Stimulated activated CD8-positive, alpha-beta memory T cell treated with anti-CD3 and anti-CD28 coated beads, Interleukin-12 subunit alpha, Interleukin-12 subunit beta, amount 100 ng/mL, for 1 hour (primary cell): Measurements from ENCODE around the gene ASCL5.

ENCODE experiments used
- DNase-seq: peaks from one replicate; pipeline ENCODE4 v3.0.0-alpha.2; 2020; ENCODE audit warnings: low read depth

ASCL5 gene

DNA sequence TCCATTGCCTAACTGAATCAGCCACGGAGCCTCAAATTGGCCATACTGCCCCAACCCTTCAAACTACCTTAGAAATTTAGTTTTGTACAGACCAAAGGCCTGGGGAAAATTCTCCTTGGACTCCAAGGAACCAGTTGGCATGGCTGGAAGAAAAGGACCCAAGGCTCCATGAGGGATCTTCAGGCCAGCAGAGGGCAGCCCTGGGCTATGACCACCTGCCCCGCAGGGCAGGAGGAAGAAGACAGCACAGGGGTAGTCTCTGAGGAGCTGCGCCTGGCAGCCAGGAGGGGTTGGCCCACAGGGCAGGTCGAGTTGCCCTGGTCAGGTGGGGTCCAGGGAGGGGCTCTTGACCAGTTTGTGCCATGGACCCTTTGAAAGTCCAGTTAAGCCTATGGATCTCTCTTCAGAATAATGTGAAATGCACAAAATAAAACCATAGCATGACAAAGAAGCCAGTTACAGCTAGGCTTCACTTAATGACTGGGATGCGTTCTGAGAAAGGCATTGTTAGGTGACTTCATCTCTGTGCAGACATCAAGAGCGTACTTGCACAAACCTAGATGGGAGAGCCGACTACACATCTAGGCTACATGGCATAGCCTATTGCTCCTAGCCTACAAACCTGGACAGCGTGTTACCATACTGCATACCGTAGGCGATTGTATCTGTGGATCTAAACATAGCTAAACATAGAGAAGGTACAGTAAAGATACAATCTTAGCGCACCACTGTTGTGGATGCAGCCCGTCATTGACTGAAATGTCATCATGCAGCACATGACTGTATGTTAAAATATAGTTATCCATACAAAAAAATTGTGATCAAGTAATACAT is 40.9 kb downstream of the ASCL5 start:
- peak; percentile 7 for DNase-seq

DNA sequence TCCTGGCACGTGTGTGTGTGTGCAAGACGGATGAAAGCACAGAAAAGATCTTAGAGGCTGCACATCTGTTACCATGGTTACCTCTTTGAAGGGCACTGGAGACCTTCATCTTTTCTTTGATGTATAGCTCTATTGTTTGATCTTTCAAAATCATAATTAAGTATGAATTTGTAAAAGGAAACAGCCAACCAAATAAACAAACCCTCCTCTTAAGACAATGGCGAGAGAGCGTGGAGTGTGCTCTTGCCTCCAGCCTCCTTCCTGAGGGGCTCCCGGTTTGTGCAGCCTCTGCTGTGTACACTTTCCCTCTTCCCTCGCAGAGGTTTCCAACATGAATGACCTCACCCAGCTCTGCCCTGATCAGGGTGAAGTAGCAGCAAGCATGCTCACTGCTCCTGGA is 42.7 kb downstream of the ASCL5 start:
- no peak for DNase-seq

DNA sequence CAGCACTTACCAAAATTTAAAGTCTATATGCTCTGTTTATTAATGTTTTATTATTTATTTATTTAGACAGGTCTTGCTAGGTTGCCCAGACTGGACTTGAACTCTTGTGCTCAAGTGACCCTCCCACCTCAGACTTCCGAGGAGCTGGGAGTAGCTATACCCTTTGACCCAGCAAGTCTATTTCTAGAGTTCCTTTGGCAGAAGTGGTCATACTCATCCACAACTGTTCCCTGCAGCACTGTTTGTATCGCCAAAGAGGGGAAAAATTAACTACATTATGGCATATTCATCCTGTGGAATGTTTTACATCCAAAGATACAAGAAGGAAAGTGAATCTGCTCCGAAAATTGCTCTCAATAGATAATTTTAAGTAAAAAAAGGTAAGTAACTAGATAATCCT is 43.2 kb downstream of the ASCL5 start:
- DNase-seq = no peak

DNA sequence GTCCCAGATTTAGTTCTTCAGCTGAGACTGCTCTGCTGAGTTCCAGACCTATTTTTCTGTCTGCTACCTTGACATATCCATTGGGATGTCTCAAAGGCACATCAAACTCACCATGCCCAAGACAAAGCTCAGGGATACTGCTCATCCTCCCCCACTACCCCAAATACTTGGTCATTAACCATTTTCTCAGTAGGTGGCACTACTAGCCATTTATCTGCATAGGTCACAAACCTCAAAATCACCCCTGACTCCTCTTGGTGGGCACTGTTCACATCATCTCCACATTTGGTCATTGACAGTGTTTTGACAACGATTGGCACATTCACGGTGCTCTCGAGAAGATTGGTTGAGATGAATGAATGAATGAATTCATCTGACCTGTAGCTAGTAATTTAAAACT is 46.8 kb downstream of the ASCL5 start:
- DNase-seq = no peak

DNA sequence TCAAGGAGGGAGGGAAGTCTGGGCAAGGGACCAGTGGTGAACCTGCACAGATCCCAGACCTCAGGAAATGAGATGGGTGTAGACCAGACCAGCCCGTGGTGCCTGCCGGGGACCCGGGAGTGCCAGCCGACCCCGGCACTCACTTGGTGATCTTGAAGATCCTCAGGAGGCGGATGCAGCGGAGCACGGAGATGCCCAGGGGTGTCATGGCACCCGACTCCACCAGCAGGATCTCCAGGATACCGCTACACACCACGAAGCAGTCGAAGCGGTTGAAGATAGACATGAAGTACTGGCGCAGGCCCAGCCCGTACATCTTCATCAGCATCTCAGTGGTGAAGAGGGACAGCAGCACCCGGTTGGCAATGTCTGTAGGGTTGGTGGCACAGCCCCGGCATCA is 49.2 kb downstream of the ASCL5 start:
- DNase-seq = no peak

DNA sequence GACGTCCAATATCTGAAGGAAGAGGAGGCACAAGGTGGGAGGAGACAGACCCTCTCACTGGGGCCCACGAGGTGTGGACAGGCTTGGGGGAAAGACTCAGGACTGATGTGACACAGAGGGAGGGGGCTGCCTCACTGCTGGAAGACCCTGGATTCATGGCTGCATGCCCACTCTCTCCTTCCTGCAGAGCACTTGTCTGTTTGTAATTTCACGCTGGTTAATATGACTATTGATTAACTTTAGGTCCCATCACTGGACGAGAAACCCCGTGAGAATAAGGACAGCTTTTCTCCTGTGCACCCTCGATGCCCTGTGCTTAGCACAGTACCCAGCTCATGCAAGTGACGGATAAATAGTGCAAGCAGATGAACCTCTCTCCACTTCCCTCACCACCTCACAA is 49.9 kb downstream of the ASCL5 start:
- no peak for DNase-seq

DNA sequence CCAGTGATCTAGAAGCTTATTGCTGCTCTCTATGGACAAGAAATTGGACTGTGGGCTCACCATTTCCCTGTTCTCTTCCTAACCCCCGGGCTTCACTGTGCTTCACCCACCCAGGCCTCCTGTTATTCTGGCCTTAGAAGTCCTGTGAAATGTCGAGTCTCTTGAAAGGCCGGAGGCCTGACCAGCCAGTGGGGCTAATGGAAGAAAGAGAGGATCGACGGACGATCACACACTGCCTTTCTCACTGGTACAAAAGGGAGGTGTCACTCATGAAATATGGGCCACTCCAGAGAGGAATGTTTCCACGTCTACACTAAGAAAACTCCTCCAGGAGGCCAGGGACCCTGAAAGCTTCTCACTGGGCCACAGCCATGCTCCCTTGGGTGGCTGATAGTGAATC is 50.9 kb downstream of the ASCL5 start:
- DNase-seq = no peak

DNA sequence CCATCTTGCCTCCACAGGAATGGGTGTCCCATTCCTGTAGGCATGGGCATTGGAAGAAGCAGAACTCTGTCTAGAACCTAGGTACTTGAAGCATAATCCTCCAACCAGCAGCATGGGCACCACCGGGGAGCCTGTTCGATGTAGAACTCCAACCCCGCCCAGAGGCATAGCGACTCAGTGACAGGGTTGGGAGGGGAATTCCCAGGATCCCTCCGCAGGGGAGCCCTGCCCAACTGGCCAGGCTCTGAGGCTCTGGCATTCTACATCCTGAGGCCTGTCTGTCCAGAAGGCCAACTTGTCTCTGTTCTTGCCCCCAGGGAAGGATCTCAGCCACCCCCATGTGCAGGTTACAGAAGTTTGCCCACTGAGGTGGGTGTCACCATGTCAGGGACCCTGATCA is 53.0 kb downstream of the ASCL5 start:
- DNase-seq = no peak

DNA sequence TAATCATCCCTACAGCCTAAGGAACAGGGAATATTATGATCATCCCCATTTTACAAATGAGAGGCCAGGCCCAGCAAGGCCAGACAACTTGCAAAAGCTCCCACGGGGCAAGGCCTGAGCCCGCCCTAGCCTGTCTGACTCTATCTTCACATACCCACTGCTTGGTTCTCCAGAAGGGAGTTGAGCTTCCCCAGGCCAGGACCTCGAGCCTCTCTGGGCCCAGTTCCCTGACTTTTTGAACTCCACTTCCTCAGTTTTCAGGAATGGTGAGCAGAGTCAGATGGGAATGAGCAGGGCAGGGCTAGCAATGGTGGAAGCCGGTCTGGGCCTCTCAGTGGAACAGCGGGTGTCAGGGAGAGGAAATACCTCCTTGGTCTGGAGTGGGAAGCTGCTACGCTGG is 54.1 kb downstream of the ASCL5 start:
- DNase-seq = no peak

DNA sequence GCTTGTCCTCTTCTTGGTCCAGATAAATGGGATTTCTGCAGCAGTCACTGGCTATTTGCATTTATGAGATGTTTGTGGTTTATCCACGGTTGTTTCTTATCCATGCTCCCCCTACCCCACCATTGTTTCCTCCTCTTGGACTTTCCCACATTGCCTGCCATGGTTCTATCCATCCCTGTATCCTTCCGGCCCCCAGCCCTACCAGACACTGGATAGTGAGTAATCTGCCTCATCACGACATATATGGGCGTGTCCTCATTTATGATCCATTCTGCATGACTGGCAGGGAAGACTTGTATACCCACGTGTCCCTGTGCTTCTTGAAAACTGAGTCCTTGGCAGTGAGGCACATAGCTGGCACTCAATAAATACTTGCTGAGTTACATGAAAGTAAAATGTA is 54.8 kb downstream of the ASCL5 start:
- no peak for DNase-seq

DNA sequence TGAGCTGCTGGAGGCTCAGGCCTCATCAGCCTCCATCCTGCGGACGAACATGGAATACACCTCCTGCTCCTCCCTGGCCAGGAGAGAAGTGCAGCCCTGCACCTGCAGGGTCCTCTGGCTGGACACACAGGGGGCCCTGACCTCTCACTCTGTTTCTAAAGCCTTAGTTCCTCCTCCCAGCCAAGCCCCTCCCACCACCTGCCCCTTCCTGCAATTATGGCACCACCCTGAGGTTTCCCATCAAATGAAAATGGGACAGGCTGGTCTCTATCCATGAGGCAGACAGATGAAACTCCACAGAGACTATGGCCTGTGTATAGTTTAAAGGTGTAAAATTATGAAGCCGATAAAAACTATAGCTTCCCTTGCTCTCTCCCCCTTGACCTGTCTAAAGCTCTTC is 57.3 kb downstream of the ASCL5 start:
- DNase-seq = no peak

DNA sequence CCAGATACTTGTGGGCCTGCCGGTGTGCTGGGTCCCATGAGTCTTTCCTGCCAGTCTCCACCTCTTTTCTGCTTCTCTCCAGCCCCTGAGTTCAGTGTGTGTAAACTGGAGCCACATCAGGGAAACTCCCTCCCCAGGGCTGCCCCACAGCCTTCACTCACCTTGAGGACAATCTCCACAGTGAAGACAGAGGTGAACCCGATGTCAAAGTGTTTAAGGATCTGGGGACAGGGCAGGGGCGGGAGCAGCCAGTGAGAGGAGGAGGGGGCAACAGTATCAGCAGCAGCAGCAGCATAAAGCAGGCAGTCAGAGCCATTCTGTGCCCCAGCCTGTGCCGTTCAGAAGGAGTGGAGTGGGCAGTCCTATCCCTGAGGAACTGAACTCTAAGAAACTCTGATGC is 58.0 kb downstream of the ASCL5 start:
- no peak for DNase-seq

DNA sequence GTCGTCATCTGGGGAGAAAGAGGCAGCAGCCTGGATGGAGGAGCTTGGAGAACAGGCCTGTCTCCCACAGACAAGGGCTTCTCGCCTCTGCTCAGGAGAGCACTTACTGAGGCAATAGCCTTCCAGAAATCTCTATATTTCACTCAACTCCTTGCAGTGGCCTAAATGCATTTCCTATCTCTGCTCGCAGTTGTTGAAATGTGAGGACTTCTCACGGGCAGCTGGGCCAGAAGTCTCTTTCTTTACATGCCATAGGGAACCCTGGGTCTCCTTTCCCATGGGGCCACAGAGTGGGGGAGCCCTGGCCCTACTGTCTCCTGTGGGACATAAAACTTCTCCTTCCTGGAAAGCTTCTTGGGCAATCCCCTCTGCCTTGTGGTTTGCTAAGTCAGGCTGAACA is 60.0 kb downstream of the ASCL5 start:
- DNase-seq = no peak

DNA sequence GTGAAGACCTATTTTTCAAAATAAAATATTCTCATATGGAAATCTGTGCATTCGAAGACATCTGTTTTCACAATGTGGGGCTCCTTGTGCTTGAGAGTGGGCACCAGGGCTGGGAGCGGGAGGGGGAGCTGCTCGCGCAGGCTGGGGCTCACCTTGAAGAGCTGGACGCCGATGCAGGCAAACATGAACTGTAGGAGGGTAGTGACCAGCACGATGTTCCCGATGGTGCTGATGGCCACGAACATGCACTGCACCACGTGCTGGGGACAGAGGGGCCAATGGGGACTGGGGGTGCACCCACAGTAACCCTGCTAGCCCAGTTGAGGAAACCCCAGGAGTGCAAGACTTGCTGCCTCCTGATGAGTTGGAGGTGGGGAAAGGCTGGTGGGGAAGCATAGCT is 61.3 kb downstream of the ASCL5 start:
- no peak for DNase-seq

DNA sequence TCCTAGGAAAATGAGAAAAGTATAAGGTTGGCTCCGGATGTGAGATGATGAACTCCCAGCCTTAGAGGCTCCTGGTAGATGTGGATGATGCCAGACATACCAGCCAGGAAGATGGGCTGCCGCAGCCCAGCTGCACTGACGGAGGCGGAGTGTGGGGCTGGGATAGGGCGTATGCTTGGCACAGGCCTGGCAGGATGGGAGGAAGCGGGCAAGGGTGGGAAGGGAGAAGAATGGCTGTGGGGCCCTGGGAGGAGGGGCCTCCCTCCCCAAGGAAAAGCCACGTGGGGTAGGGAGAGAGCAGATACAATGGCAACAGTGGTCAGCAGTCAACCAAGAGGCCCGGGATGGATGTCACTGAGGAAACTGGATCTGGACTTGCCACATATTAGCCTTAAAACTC is 62.2 kb downstream of the ASCL5 start:
- no peak for DNase-seq
